Smooth muscle cell (in vitro differentiated cells): ENCODE measurements around the gene ARHGAP8. TPM values are rescaled to one million over a fixed set of nuclear protein-coding genes. Genes with fewer than 3 reads are reported as not detected.

Experiments used
- DNase-seq: peaks from one replicate; lab custom pipeline; 2025; ENCODE audit not compliant: unreplicated experiment; lab: John Stamatoyannopoulos, UW
- H2AFZ ChIP-seq: fragments of 200-600 bp; sonication (generic); 2 replicates; pipeline ENCODE4 v1.6.0; 2016; ENCODE audit warnings: antibody characterized with exemption, low read depth, mild to moderate bottlenecking
- H3F3A ChIP-seq: fragments of 200-600 bp; sonication (generic); 2 replicates; pipeline ENCODE4 v1.6.0; 2017; ENCODE audit warnings: antibody characterized with exemption, low read depth
- H3K27ac ChIP-seq: fragments of 200-600 bp; sonication (generic); 2 replicates; pipeline ENCODE4 v1.5.1; 2016; ENCODE audit warnings: low read depth, mild to moderate bottlenecking
- H3K27me3 ChIP-seq: fragments of 200-600 bp; sonication (generic); 2 replicates; pipeline ENCODE4 v1.6.1; 2016; ENCODE audit warnings: low read depth, mild to moderate bottlenecking
- H3K36me3 ChIP-seq: fragments of 200-600 bp; sonication (generic); 2 replicates; pipeline ENCODE4 v1.5.1; 2016; ENCODE audit warnings: low read depth
- H3K4me1 ChIP-seq: fragments of 200-600 bp; sonication (generic); 2 replicates; pipeline ENCODE4 v1.5.1; 2016; ENCODE audit warnings: low read depth
- H3K4me2 ChIP-seq: fragments of 200-600 bp; sonication (generic); 2 replicates; pipeline ENCODE4 v1.6.0; 2016; ENCODE audit warnings: mild to moderate bottlenecking
- H3K4me3 ChIP-seq: fragments of 200-600 bp; sonication (generic); 2 replicates; pipeline ENCODE4 v1.5.1; 2016; ENCODE audit warnings: mild to moderate bottlenecking
- H3K79me2 ChIP-seq: fragments of 200-600 bp; sonication (generic); 2 replicates; pipeline ENCODE4 v1.6.0; 2016; ENCODE audit warnings: low read depth, mild to moderate bottlenecking
- H3K9ac ChIP-seq: fragments of 200-600 bp; sonication (generic); 2 replicates; pipeline ENCODE4 v1.6.0; 2016; ENCODE audit warnings: low read depth
- H3K9me3 ChIP-seq: fragments of 200-600 bp; sonication (generic); replicated peaks from 2 replicates; pipeline ENCODE4 v1.5.1; 2016; ENCODE audit warnings: low read depth
- H4K20me1 ChIP-seq: fragments of 200-600 bp; sonication (generic); 2 replicates; pipeline ENCODE4 v1.6.0; 2016; ENCODE audit warnings: low read depth
- CTCF ChIP-seq: fragments of 200-600 bp; sonication (generic); IDR thresholded peaks from 2 replicates; pipeline ENCODE4 v1.5.1; 2017; ENCODE audit warnings: borderline replicate concordance, mild to moderate bottlenecking, antibody characterized with exemption; ENCODE audit not compliant: insufficient read depth, poor library complexity, severe bottlenecking
- WGBS: methylation state at CpG from one replicate; pipeline ENCODE4 v1.1.7; 2016; ENCODE audit warnings: low lambda C conversion rate; 5-methylcytosine and 5-hydroxymethylcytosine counted together
- polyA plus RNA-seq: library from polyadenylated mRNA; unstranded; fragments of >200 nt; fragmentation: Nextera tagmentation; extraction: Ambion mirVana; gene quantifications from 2 replicates; pipeline ENCODE4 v1.2.1, GENCODE V29; 2016
- total RNA-seq: library from RNA; depleted of rRNA; stranded (reverse); fragments of >200 nt; gene quantifications from 2 replicates; pipeline ENCODE4 v1.2.3, GENCODE V29; 2014

ARHGAP8 gene
- total and polyA plus RNA-seq, 2 experiments from 2014 or later: 5.8 to 11.4 TPM

GRCh38 chr22:44840611-44841322 lies 88.4 kb downstream of the ARHGAP8 start:
- H3K9me3 ChIP-seq: peaks cover 7% of the 10 kb centered on the region
- H3K4me2 ChIP-seq: no peak overlapping the region
- H3K9ac ChIP-seq: no peak overlapping the region
- H3K27me3 ChIP-seq: no peaks in the 10 kb centered on the region
- no peak overlapping the region for H3K4me3 ChIP-seq
- H2AFZ ChIP-seq: no peak overlapping the region
- H3F3A ChIP-seq: no peaks in the 10 kb centered on the region
- no peaks in the 10 kb centered on the region for H3K36me3 ChIP-seq
- H3K27ac ChIP-seq: no peak overlapping the region
- TF ChIP-seq CTCF: no peak
- no peak for DNase-seq
- WGBS: 91% methylated on average over 30 of the region's 30 CpGs
- no peaks in the 10 kb centered on the region for H4K20me1 ChIP-seq
- H3K79me2 ChIP-seq: no peaks in the 10 kb centered on the region
- no peaks in the 10 kb centered on the region for H3K4me1 ChIP-seq

- no peak for DNase-seq
- H3K36me3 ChIP-seq: no peaks in the 10 kb centered on the region
- no peak overlapping the region for H3K27ac ChIP-seq
- no peaks in the 10 kb centered on the region for H3K4me1 ChIP-seq
- no peak for TF ChIP-seq CTCF
- H4K20me1 ChIP-seq: no peaks in the 10 kb centered on the region
- peaks cover 7% of the 10 kb centered on the region for H3K9me3 ChIP-seq
- 92% methylated on average over 7 of the region's 7 CpGs for WGBS
- no peak overlapping the region for H3K4me2 ChIP-seq
- no peak overlapping the region for H2AFZ ChIP-seq
- no peak overlapping the region for H3K4me3 ChIP-seq
- H3K9ac ChIP-seq: no peak overlapping the region
- H3K79me2 ChIP-seq: no peaks in the 10 kb centered on the region
- H3F3A ChIP-seq: no peaks in the 10 kb centered on the region
- no peaks in the 10 kb centered on the region for H3K27me3 ChIP-seq
These were observed 90.0 kb downstream of the ARHGAP8 start for GRCh38 chr22:44842417-44842816.

- H3K9ac ChIP-seq: no peak overlapping the region
- H3K4me3 ChIP-seq: no peak overlapping the region
- no peaks in the 10 kb centered on the region for H3K4me1 ChIP-seq
- 96% methylated on average over 8 of the region's 8 CpGs for WGBS
- no peaks in the 10 kb centered on the region for H4K20me1 ChIP-seq
- no peaks in the 10 kb centered on the region for H3F3A ChIP-seq
- no peaks in the 10 kb centered on the region for H3K36me3 ChIP-seq
- no peak for TF ChIP-seq CTCF
- DNase-seq: no peak
- H3K27me3 ChIP-seq: no peaks in the 10 kb centered on the region
- H2AFZ ChIP-seq: no peak overlapping the region
- no peaks in the 10 kb centered on the region for H3K79me2 ChIP-seq
- H3K9me3 ChIP-seq: peaks cover 7% of the 10 kb centered on the region
- no peak overlapping the region for H3K27ac ChIP-seq
- H3K4me2 ChIP-seq: no peak overlapping the region
These were observed 92.8 kb downstream of the ARHGAP8 start for GRCh38 chr22:44845191-44845590.
